GM12892 (cell line): ENCODE data around the gene UPP2. TPM values are rescaled to one million over a fixed set of nuclear protein-coding genes. Genes with fewer than 3 reads are reported as not detected.

Experiments used
- DNase-seq: peaks from one replicate; pipeline ENCODE4 v3.0.0; 2011; ENCODE audit not compliant: insufficient read length
- FAIRE-seq: peaks from 2 replicates; lab custom pipeline; 2011; peaks lifted over from hg19 to GRCh38; lab: Jason Lieb, UNC
- POLR2A ChIP-seq: IDR thresholded peaks from 2 replicates; pipeline ENCODE4 v1.6.1; 2011; ENCODE audit warnings: low read depth, low read length, control low read depth
- POLR2AphosphoS5 ChIP-seq: IDR thresholded peaks from 2 replicates; pipeline ENCODE4 v1.6.1; 2011; ENCODE audit warnings: low read depth, low read length, control low read depth
- TAF1 ChIP-seq: IDR thresholded peaks from 2 replicates; pipeline ENCODE4 v1.6.1; 2011; ENCODE audit warnings: low read depth, mild to moderate bottlenecking, control low read depth, low read length, borderline replicate concordance
- polyA plus RNA-seq: library from polyadenylated mRNA; unstranded; fragments of >200 nt; gene quantifications from one replicate; pipeline ENCODE4 v1.2.1, GENCODE V29; 2012; ENCODE audit warnings: missing spikeins, inconsistent platforms; ENCODE audit not compliant: missing spikeins

UPP2 gene
- polyA plus RNA-seq: not detected

GRCh38 chr2:158101384-158101926, at the start of gene UPP2:
Gene UPP2, plus strand, starts transcription at chr2:158101876. Its CDS starts 188 bp downstream, at chr2:158102064.
- DNase-seq: no peak
- no peak for FAIRE-seq
- TF ChIP-seq POLR2AphosphoS5 (no peak), POLR2A (no peak), TAF1 (no peak)

DNA sequence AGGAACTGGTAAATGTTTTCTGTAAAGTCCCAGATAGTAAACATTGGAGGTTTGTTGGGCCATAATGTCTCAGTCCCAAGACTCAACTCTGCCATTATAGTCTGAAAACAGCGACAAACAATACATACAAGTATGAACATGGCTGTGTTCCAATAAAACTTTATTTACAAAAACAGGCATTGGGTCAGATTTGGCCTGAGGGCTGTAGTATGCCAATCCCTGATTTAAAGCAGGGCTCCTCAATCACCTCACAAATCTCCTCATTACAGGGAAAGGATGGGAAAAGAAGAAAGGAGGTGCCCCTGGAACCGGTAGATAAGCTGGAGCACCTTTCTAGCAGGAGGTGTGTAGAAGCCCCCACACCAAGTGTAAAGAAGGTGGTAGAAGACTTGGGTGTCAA, 48.9 kb upstream of the UPP2 start:
- no peak for DNase-seq
- TF ChIP-seq TAF1: no peak
- TF ChIP-seq POLR2AphosphoS5: no peak
- no peak for TF ChIP-seq POLR2A
- no peak for FAIRE-seq

DNA sequence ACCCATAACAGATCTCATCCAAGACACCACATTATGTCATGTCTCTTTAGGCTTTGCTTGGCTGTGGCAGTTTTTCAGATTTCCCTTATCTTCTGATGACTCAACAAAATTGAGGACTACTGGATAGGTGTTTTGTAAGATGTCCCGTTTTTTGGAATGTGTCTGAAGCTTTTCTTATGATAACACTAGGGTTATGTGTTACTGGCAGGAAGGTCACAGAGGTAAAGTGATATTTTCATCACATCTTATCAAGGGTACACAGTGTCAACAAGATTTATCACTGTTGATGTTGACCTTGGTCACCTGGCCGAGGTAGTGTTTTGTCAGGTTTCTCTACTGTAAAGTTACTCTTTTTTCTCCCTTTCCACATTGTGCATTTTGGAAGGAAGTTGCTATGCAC, 44.8 kb upstream of the UPP2 start:
- TF ChIP-seq POLR2AphosphoS5: no peak
- TF ChIP-seq POLR2A: no peak
- TF ChIP-seq TAF1: no peak
- FAIRE-seq (no peak), DNase-seq (no peak)

GRCh38 chr2:158060160-158060834, 41.4 kb upstream of the UPP2 start:
- DNase-seq (no peak), FAIRE-seq (no peak)
- TF ChIP-seq POLR2A (no peak), POLR2AphosphoS5 (no peak), TAF1 (no peak)

DNA sequence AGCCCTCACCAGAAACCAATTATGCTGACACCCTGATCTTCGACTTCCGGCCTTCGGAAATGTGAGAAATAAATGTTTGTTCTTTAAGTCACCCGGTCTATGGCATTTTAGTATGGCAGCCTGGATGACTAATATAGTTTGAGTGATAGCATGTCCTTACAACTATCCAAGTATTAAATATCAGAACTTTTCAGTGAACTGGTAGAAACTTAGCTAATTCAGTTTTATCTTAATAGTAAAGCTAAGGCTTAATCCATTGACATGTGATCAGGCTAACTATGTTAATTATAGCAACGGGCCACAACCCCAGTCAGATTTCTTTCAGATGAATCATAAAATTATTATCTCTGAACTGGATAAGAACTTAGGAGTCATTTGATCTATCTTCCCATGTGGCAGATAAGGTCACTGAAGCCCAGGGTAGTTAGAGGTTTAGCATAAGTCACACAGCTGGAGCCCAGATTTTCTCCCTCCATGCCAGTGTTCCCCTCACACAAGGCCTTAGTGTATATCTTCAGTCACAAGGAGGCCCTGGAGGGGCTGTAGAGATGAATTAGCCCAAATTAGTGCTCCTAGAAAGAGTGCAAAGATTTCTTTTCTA, 40.7 kb upstream of the UPP2 start:
- DNase-seq: no peak
- FAIRE-seq: no peak
- TF ChIP-seq POLR2A: no peak
- TF ChIP-seq POLR2AphosphoS5: no peak
- TF ChIP-seq TAF1: no peak

DNA sequence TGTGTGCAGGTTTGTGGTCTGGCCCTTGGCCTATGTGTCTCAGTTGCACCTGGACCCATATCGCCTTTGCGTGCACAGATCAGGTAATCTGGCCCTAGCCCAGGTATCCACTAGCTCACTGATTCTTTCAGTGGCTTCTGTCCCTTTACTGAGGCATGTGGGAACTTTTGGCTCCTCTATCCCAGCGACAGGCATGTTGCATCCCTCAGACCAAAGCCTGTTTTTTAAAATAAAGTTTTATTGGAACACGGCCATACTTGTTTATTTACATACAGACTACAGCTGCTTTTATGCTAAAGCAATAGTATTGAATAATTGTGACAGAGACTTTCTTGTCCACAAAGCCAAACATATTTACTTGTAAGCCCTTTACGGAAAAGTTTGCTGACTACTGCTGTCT, 39.9 kb upstream of the UPP2 start:
- DNase-seq (no peak), FAIRE-seq (no peak)
- no peak for TF ChIP-seq POLR2A
- TF ChIP-seq TAF1: no peak
- TF ChIP-seq POLR2AphosphoS5: no peak

DNA sequence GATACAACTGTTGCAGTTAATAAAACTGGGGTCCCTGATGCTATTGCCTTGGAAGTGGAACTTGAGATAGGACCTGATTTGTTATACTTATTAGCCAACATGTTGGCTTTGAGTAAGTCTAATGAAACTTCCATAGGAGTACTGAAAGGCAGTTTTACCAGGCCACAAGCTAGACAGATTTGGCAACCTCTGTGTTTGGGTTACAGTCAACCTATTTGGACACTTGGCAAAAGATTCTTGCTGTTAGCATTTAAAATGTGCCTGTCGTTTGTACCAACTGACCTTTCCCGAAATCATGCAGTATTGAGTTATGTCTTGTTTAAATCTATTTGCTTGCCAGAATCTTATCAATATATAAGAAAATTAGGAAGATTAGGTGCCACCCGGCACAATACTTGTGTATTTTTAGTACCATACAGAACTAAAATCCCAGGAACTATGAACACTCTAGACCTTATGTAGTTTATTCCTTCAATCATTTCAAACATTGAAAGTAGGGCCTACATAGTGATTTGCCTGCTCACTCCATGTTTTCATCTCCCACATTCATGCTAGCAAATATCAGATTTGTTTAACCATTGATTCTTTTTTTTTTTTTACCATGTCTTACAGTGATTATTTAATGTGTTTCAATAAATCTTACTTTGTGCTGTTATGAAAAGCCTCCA, 35.5 kb upstream of the UPP2 start:
- DNase-seq (no peak), FAIRE-seq (no peak)
- TF ChIP-seq POLR2A (no peak), TAF1 (no peak), POLR2AphosphoS5 (no peak)

DNA sequence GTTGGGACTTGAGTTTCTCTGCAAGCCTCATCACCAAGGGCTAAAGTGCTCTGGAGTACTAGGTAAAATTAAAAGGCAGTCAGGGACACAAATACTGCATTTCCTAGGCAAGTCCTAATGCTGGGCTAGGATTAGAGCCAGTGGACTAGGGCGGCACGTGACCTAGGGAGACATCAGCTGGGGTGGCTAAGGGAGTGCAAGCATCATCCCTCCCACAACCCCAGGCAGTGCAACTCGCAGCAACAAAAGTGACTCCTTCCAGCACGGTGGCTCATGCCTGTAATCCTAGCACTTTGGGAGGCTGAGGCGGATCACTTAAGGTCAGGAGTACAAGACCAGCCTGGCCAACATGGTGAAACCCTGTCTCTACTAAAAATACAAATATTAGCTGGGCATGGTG, 30.7 kb upstream of the UPP2 start:
- TF ChIP-seq POLR2AphosphoS5 (no peak), POLR2A (no peak), TAF1 (no peak)
- FAIRE-seq: no peak

GRCh38 chr2:158072361-158072760, 29.3 kb upstream of the UPP2 start:
- TF ChIP-seq POLR2AphosphoS5 (no peak), POLR2A (no peak), TAF1 (no peak)
- DNase-seq (no peak), FAIRE-seq (no peak)

More for the DNA sequence above, 30.7 kb upstream of the UPP2 start:
- no peak for DNase-seq

DNA sequence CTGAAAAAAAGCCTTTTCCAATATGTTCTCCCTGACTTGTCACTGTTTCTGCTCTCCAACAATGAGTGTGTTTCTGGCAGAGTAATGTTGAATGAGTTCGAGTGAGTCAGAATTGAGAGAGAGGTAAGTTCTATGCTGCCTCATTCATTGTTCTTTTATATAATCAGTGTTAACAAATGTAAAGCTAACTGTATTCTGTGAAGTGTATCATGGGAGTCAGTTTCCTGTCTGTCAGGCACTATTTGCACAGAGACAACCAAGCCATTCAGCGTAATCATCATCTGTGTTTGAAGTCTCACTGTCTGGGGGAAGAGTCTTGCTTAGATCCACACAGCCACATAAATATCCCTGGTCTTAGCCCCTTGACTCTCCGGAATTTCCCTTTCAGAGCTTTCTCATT, 22.0 kb upstream of the UPP2 start:
- FAIRE-seq (no peak), DNase-seq (no peak)
- TF ChIP-seq POLR2AphosphoS5 (no peak), TAF1 (no peak), POLR2A (no peak)

DNA sequence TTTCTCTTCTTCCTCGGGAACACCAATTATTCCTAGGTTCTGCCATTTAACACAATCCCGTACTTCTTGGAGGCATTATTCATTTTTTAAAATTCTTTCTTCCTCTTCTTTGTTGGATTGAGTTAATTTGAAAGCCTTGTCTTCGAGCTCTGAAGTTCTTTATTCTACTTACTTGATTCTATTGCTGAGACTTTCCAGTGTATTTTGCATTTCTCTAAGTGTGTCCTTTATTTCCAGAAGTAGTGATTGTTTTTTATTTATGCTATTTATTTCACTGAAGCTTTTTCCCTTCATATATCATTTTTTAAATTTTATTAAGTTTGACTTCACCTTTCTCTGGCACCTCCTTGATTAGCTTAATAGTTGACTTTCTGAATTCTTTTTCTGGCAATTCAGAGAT, 13.6 kb upstream of the UPP2 start:
- no peak for FAIRE-seq
- TF ChIP-seq POLR2AphosphoS5: no peak
- no peak for TF ChIP-seq POLR2A
- TF ChIP-seq TAF1: no peak
- DNase-seq: no peak

GRCh38 chr2:158089322-158089721, 12.4 kb upstream of the UPP2 start:
- TF ChIP-seq POLR2A (no peak), POLR2AphosphoS5 (no peak), TAF1 (no peak)
- FAIRE-seq (no peak), DNase-seq (no peak)

DNA sequence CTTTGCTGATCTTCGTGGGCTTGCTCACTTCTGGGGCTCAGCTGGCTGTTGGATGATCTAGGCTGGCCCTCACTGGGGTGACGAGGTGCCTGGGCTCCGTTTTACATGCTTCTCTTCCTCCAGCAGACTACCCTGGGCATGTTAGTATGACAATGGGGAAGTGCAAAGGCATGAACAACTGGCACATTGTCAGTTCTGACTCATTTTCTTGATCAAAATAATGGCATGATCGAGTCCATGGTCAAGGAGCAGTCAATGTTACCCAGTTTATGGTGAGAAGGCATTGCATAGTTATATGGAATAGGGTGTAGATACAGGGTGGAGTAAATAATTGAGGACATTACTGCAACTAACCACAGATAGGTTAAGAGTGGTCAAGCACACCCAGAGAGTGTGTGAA, 10.0 kb upstream of the UPP2 start:
- no peak for TF ChIP-seq POLR2AphosphoS5
- DNase-seq (no peak), FAIRE-seq (no peak)
